HG03354 (cell line): ENCODE results near the gene DNAH12.

Experiments
- ATAC-seq: cut with Tn5 transposase; IDR thresholded peaks from one replicate; pipeline ENCODE4 v1.9.1; 2021; ENCODE audit warnings: mild to moderate bottlenecking; ENCODE audit not compliant: unreplicated experiment, poor library complexity, severe bottlenecking

The DNAH12 gene

GRCh38 chr3:57261929-57262328 lies 282.2 kb downstream of the DNAH12 start:
- ATAC-seq = no peak

- ATAC-seq = no peak
Measured at GRCh38 chr3:57261119-57261518, 283.0 kb downstream of the DNAH12 start.

GRCh38 chr3:57257678-57258077 lies 286.5 kb downstream of the DNAH12 start:
- no peak for ATAC-seq

GRCh38 chr3:57256844-57257243 lies 287.3 kb downstream of the DNAH12 start:
- no peak for ATAC-seq

- ATAC-seq = no peak
Measured at GRCh38 chr3:57252404-57252803, 291.7 kb downstream of the DNAH12 start.

GRCh38 chr3:57244946-57245345 lies 299.2 kb downstream of the DNAH12 start:
- ATAC-seq = no peak
